ENCODE data around the gene LYPD1.
A peak's percentile ranks its signal among the peaks of the same experiment; 100 is the strongest.

Gene LYPD1

DNA sequence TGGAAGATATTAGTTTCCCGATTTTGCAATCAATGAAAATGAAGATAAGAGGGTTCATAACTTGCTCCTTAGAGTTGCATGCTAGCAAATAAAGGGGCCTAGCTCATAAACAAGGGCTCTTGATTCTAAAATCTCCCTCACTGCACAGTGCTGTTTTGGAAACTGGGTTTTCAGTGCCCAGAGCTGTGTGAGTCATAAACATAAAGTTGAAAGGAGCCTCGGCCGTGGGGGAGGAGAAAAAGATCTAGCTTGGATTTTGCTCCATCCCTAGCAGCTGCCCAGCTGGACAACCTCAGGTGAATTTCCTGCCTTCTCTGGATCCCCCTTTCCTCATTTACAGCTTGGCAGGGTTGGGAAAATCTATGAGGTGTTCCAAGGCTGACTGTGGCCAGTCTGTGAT lies 42.5 kb downstream of the LYPD1 start:
- DNase-seq (ENCODE audit: low read depth, low spot score), result no peak
- no peak for TF ChIP-seq CTCF (IDR thresholded peaks at IDR 0.05; ENCODE audit: insufficient read depth, low read length, missing control alignments)
- ChIA-PET CTCF (interaction anchor here (1.3 kb wide), 1 partner anchor 80 kb away, joined by 5 read pairs; no protein-coding TSS in a partner anchor), POLR2A (no interaction called here)
- no peak overlapping the region for H3K4me3 ChIP-seq (ENCODE audit: low read depth, low read length)

DNA sequence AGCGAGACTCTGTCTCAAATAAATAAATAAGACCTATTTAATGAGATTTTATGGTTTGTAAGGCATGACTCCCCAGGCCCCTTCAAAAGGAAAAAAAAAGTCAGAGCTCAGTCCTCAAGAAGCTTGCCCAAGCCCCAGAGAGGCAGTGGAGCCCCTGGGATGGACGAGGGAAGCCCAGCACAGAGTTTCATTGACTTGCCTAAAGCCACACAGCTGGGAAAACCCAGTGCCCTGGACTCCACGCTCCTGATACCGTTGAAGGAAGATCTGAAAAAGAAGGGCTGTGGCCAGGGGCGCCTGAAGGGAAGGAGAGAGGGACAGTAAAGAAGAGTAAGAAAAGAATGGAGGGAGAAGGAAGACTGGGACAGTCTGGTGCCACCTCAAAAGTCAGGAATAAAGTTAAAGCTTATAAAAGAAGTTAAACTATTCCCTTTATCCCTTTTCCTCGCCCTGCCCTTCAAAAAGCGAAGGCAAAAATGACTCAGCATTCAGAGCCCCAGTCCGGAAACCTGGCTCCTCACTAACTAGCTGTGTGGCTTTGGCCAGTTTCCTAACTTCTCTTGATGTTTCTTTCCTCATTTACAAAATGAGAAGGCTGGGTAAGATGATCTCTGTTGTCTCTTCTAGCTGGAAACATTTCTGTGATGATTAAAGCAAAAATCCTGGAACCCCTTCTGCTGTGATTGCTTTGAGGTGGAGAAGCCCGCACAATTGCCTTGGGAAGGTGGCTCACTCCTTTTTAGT lies 46.7 kb downstream of the LYPD1 start:
- CTCF ChIA-PET, result interaction anchor here (1.0 to 1.6 kb wide), 2 partner anchors 28 to 46 kb away, joined by 3 to 4 read pairs; no protein-coding TSS in a partner anchor
- no peak for TF ChIP-seq CTCF (IDR thresholded peaks at IDR 0.05; ENCODE audit: insufficient read depth, low read length, missing control alignments)
- POLR2A ChIA-PET, result interaction anchor here (0.6 to 1.3 kb wide), 3 partner anchors 12 to 1142 kb away, joined by 3 to 5 read pairs (median 3); no protein-coding TSS in a partner anchor
- DNase-seq (ENCODE audit: low read depth, low spot score), result peak; percentile 28
- no peak overlapping the region for H3K4me3 ChIP-seq (ENCODE audit: low read depth, low read length)

DNA sequence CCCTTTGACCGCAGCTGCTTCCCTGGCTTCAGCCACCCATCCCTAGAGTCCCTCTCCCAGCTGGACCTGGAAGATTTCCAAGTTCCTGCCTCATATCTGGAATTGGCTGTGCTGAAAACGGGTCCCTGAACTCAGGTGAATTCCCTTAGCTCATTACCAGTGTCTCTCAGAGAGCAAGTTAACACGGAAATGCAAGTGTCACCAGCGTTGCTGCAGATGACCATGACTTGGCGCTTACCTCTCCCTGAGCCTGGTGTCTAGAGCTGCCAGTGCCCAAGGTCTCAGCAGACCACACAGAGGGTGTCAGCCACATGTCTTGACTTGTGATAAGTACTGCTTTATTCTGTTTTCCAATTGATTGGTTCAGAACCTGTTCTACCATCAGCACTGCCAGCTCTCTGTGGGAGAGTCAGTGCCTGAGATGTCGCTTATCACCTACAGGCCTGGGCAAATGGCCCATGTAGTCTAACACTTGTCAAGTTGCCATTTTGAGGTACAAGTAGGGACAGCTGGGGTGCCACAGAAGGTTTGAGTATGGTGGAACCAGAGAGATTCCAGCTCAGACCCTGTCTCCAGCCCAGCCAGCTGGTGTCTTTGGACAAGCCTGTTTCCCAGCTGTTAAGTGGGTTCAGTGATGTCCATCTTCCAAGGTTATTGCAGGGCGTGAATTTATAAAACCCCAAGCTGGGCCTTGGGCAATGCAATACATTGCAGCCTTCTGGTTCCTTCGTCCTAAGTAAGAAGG lies 48.7 kb downstream of the LYPD1 start:
- POLR2A ChIA-PET, result no interaction called here

DNA sequence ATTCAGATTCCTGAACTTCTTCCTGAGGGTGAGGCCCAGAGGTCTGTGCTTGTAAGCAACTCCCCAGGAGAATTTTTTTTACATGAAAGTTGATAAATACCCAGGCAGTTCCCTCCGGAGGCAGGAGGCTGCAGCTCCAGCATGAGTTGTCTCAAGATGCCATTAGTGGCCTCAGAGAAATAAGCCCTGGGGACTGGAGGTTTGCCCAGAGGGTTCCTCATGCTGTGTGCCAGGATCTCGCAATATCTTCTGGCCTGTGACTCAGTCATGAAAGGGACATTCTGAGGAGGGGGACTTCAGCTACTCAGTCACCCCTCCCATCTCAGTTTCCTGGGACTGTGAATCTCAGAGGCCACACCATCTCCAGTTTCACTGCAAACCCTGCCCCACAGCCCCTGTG lies 49.9 kb downstream of the LYPD1 start:
- no peak overlapping the region for H3K4me3 ChIP-seq (ENCODE audit: low read depth, low read length)
- CTCF ChIA-PET, result interaction anchor here (1.2 kb wide), 1 partner anchor 31 kb away, joined by 3 read pairs; no protein-coding TSS in a partner anchor
- POLR2A ChIA-PET, result no interaction called here
- DNase-seq (ENCODE audit: low read depth, low spot score), result no peak
- no peak for TF ChIP-seq CTCF (IDR thresholded peaks at IDR 0.05; ENCODE audit: insufficient read depth, low read length, missing control alignments)

More for the DNA sequence above, 48.7 kb downstream of the LYPD1 start:
- no peak for DNase-seq (ENCODE audit: low read depth, low spot score)
- CTCF ChIA-PET, result no interaction called here
- TF ChIP-seq CTCF (IDR thresholded peaks at IDR 0.05; ENCODE audit: insufficient read depth, low read length, missing control alignments), result no peak
- H3K4me3 ChIP-seq (ENCODE audit: low read depth, low read length), result no peak overlapping the region

- POLR2A ChIA-PET, result no interaction called here
These were observed 51.3 kb downstream of the LYPD1 start for GRCh38 chr2:132618734-132619133.

More at GRCh38 chr2:132618734-132619133, 51.3 kb downstream of the LYPD1 start:
- no peak for DNase-seq (ENCODE audit: low read depth, low spot score)
- H3K4me3 ChIP-seq (ENCODE audit: low read depth, low read length), result no peak overlapping the region
- no peak for TF ChIP-seq CTCF (IDR thresholded peaks at IDR 0.05; ENCODE audit: insufficient read depth, low read length, missing control alignments)
- CTCF ChIA-PET, result interaction anchor here (0.7 kb wide), 1 partner anchor 32 kb away, joined by 3 read pairs; no protein-coding TSS in a partner anchor

Measured in AG04449 (cell line).